Fibroblast of the aortic adventitia (primary cell): Measurements from ENCODE around the gene CFI. TPM values are rescaled to one million over a fixed set of nuclear protein-coding genes. Genes with fewer than 3 reads are reported as not detected.

Source experiments
- DNase-seq: peaks from one replicate; pipeline ENCODE4 v3.0.0-alpha.2; 2010; ENCODE audit warnings: low read depth
- H3K4me3 ChIP-seq: 2 replicates; pipeline ENCODE4 v1.5.1; 2011; ENCODE audit warnings: low read depth, mild to moderate bottlenecking, control low read depth, low read length, moderate library complexity
- total RNA-seq: library from RNA; depleted of rRNA; stranded (reverse); fragments of >200 nt; gene quantifications from 2 replicates; pipeline ENCODE4 v1.2.3, GENCODE V29; 2012; ENCODE audit warnings: low replicate concordance
- TF ChIP-seq, protein P1 (sequence below): IDR thresholded peaks from 2 replicates; pipeline ENCODE4 v1.5.1; 2011; ENCODE audit warnings: mild to moderate bottlenecking, low read length, control low read depth, inconsistent platforms; ENCODE audit not compliant: insufficient read depth

Gene CFI
- total RNA-seq = 17.6 and 201 TPM in 2 replicates

DNA sequence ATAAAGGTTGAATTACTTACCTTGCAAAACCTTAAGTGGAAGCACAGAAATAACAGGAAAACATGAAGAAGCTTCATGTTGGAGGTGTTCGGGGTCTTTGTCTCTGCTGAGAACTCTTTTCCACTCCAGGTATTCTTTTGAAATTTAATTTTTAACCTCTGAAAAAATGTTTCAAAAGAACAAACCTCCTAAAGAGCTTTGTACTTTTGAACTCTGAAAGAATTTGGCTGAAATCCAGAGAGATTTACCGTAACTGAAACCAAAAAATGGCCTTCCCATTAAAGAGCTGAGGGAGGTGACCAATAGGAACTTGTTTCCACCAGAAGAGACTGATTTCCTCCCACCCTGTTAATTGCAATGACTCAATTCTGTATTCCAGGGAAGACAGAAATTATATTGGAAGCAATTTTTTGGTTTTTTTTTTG lies at the start of gene CFI:
Gene CFI (minus strand): TSS at position 105 of the 425 bp plus-strand sequence. CDS start 28 bp downstream, at position 77.
- peak; percentile 84 for DNase-seq
- H3K4me3 ChIP-seq = peak within 1 kb of the TSS; percentile 49
- TF ChIP-seq, protein P1, sequence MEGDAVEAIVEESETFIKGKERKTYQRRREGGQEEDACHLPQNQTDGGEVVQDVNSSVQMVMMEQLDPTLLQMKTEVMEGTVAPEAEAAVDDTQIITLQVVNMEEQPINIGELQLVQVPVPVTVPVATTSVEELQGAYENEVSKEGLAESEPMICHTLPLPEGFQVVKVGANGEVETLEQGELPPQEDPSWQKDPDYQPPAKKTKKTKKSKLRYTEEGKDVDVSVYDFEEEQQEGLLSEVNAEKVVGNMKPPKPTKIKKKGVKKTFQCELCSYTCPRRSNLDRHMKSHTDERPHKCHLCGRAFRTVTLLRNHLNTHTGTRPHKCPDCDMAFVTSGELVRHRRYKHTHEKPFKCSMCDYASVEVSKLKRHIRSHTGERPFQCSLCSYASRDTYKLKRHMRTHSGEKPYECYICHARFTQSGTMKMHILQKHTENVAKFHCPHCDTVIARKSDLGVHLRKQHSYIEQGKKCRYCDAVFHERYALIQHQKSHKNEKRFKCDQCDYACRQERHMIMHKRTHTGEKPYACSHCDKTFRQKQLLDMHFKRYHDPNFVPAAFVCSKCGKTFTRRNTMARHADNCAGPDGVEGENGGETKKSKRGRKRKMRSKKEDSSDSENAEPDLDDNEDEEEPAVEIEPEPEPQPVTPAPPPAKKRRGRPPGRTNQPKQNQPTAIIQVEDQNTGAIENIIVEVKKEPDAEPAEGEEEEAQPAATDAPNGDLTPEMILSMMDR = no peak

DNA sequence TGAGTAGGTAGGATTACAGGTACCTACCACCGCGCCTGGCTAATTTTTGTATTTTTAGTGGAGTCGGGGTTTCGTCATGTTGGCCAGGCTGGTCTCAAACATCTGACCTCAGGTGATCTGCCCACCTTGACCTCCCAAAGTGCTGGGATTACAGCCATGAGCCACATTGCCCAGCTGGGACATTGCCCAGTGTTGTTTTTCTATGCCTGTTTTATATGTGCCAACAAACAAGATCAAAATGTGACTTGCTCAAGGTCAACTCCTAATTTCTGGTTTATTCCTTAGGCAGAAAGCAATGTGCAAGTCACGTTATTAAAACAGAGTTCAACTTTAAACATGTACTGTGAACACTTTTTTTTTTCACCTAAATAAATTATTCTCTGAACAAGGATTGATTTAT lies 48.8 kb upstream of the CFI start:
- H3K4me3 ChIP-seq = no peak overlapping the region
- DNase-seq = no peak
- TF ChIP-seq, protein P1 = no peak

DNA sequence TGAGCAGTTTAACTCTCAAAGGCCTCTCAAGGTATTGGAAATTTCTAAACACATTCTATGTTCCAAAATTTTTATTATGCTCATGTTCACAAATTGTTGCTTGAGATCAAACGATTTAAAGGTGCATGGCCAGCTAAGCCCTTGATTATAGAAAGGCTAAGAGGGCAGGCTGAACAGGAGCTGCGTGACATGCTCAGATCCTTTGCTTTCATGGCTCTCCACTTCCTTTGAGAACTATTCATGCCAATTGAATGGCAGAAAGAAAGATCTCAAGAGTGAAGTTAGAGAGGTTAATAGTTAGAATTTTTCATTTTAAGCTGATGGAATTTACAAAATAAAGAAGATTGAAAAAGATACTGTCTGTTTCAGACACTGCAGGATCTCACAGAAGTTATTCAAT lies 46.7 kb upstream of the CFI start:
- no peak for DNase-seq
- no peak overlapping the region for H3K4me3 ChIP-seq
- TF ChIP-seq, protein P1 = no peak

DNA sequence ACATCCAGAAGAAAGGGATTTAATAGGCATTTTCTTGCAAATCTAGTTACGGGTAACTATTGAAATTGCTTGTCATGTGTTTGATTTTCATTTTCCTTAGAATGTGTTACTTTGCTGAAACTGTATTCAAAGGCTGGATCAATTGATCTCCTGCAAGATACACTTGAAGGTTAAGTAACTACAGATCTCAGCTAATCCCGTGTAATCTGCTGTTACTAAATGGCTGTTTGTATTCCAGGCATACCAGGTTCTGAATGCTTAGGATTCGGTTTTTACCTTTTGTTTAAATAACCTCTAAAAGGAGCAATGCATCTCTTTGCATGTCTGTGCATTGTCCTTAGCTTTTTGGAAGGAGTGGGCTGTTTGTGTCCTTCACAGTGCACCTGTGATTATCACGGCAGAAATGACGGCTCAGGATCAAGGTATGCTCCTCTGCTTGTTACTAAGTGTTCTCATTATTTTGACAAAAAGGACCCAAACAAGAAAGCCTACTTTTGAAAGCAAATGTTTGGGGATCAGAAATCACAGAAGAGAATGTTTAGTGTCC lies 46.2 kb upstream of the CFI start, which contains the start of gene LRIT3:
Gene LRIT3 (plus strand): TSS at position 212 of the 547 bp plus-strand sequence. CDS start 95 bp downstream, at position 307.
- TF ChIP-seq, protein P1 = no peak
- no peak for DNase-seq
- no peak within 1 kb of the TSS for H3K4me3 ChIP-seq

DNA sequence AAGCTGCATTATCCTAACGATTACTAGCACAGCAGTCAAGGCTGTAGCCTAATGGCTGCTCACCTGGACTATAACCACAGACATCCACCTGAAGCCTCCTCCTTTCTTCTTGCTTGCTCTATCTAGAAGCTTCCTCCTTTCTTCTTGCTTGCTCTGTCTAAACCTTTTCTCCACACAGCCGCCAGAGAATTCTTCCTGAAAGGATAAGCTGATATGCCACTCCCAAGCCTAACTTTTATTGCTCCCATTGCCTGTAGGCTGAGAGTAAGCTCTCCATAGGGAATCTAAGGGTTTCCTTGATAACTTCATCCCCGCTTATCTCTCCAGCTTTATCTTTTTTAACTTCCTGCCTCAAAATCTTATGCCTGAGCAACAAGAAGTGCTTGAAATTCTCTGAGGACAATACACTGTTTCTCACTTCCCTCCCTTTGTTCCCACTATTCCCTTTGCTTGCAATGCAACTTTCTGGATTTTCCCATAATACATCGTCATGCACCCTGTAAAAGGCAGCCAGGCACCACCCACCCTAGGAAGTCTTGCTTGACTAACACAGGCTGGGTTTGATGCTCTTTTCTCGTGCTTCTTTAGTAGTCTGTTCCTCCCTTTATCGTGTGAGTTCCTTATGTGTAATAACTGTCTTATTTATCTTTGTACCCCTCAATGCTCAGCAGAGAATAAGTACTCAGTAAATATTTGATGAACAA lies 44.7 kb upstream of the CFI start:
- no peak overlapping the region for H3K4me3 ChIP-seq
- TF ChIP-seq, protein P1 = no peak
- DNase-seq = no peak

DNA sequence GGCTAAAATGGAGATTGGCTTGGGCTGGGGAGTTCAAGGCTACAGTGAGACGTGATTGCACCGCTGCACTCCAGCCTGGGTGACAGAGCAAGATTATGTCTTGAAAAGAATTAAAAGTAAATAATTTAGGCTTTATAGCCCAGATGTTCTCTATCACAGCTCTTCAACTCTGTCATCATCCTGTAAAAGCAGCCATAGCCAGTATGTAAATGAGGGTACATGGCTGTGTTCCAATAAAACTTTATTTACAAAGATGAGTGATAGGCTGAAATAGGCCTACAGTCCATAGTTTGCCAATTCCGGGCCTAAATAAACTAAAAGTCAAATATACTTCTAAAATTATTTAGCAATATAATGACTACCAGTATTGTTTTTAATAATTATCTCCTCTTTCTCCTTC lies 35.2 kb upstream of the CFI start:
- DNase-seq = no peak
- TF ChIP-seq, protein P1 = no peak
- no peak overlapping the region for H3K4me3 ChIP-seq
